ENCODE results near the gene MTHFD2L.

- no peak for TF ChIP-seq EZH2 (optimal IDR thresholded peaks at IDR 0.05; ENCODE audit: low read depth, low read length)
- TF ChIP-seq, protein P1, sequence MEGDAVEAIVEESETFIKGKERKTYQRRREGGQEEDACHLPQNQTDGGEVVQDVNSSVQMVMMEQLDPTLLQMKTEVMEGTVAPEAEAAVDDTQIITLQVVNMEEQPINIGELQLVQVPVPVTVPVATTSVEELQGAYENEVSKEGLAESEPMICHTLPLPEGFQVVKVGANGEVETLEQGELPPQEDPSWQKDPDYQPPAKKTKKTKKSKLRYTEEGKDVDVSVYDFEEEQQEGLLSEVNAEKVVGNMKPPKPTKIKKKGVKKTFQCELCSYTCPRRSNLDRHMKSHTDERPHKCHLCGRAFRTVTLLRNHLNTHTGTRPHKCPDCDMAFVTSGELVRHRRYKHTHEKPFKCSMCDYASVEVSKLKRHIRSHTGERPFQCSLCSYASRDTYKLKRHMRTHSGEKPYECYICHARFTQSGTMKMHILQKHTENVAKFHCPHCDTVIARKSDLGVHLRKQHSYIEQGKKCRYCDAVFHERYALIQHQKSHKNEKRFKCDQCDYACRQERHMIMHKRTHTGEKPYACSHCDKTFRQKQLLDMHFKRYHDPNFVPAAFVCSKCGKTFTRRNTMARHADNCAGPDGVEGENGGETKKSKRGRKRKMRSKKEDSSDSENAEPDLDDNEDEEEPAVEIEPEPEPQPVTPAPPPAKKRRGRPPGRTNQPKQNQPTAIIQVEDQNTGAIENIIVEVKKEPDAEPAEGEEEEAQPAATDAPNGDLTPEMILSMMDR (IDR thresholded peaks at IDR 0.05; ENCODE audit: low read length), result no peak
- no peak for TF ChIP-seq EZH2phosphoT487 (IDR thresholded peaks at IDR 0.05; ENCODE audit: low read length)
Observed at GRCh38 chr4:74267998-74268606, 110.2 kb downstream of the MTHFD2L start.

All from MM.1S (cell line).